ENCODE results near the gene RAD23A. TPM values are rescaled to one million over a fixed set of nuclear protein-coding genes. Genes with fewer than 3 reads are reported as not detected.

The RAD23A gene
- total and polyA plus RNA-seq, 2 experiments from 2014 or later: 65.8 to 130 TPM

DNA sequence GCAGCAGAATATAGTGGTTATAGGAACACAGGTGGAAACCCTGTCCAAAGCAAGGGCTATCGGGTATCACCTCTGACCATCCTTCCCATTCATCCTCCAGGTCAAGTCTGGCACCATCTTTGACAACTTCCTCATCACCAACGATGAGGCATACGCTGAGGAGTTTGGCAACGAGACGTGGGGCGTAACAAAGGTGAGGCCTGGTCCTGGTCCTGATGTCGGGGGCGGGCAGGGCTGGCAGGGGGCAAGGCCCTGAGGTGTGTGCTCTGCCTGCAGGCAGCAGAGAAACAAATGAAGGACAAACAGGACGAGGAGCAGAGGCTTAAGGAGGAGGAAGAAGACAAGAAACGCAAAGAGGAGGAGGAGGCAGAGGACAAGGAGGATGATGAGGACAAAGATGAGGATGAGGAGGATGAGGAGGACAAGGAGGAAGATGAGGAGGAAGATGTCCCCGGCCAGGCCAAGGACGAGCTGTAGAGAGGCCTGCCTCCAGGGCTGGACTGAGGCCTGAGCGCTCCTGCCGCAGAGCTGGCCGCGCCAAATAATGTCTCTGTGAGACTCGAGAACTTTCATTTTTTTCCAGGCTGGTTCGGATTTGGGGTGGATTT, 2.1 kb upstream of the RAD23A start:
- Histone ChIP-seq H3K9me2 (replicated peaks; ENCODE audit: insufficient read depth) (no peaks in the 10 kb centered on the region), H3K79me2 (peaks cover 70% of the 10 kb centered on the region), H3K27me3 (no peaks in the 10 kb centered on the region), H3K36me3 (replicated peaks; ENCODE audit: insufficient read depth, low read depth) (no peaks in the 10 kb centered on the region), H3K4me1 (ENCODE audit: insufficient read depth) (peaks cover 48% of the 10 kb centered on the region), H3K4me2 (peak overlapping the region; percentile 21), H3K9me3 (ENCODE audit: low read depth) (no peaks in the 10 kb centered on the region), H3K27ac (peak overlapping the region; percentile 88), H2AFZ (no peak overlapping the region), H4K20me1 (ENCODE audit: insufficient read depth, poor library complexity, severe bottlenecking) (peaks cover 39% of the 10 kb centered on the region), H3K4me3 (no peak overlapping the region)
- TF ChIP-seq, protein P1, sequence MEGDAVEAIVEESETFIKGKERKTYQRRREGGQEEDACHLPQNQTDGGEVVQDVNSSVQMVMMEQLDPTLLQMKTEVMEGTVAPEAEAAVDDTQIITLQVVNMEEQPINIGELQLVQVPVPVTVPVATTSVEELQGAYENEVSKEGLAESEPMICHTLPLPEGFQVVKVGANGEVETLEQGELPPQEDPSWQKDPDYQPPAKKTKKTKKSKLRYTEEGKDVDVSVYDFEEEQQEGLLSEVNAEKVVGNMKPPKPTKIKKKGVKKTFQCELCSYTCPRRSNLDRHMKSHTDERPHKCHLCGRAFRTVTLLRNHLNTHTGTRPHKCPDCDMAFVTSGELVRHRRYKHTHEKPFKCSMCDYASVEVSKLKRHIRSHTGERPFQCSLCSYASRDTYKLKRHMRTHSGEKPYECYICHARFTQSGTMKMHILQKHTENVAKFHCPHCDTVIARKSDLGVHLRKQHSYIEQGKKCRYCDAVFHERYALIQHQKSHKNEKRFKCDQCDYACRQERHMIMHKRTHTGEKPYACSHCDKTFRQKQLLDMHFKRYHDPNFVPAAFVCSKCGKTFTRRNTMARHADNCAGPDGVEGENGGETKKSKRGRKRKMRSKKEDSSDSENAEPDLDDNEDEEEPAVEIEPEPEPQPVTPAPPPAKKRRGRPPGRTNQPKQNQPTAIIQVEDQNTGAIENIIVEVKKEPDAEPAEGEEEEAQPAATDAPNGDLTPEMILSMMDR (IDR thresholded peaks at IDR 0.05; ENCODE audit: poor library complexity): no peak
- TF ChIP-seq EZH2phosphoT487 (IDR thresholded peaks at IDR 0.05; ENCODE audit: low read depth, severe bottlenecking, unreplicated experiment) (no peak), EZH2 (IDR thresholded peaks at IDR 0.05; ENCODE audit: borderline replicate concordance) (no peak)
- no peak for DNase-seq (ENCODE audit: low spot score)
- 95% methylated on average over 15 of the region's 18 CpGs for WGBS (ENCODE audit: low lambda C conversion rate, missing lambda C conversion rate)

DNA sequence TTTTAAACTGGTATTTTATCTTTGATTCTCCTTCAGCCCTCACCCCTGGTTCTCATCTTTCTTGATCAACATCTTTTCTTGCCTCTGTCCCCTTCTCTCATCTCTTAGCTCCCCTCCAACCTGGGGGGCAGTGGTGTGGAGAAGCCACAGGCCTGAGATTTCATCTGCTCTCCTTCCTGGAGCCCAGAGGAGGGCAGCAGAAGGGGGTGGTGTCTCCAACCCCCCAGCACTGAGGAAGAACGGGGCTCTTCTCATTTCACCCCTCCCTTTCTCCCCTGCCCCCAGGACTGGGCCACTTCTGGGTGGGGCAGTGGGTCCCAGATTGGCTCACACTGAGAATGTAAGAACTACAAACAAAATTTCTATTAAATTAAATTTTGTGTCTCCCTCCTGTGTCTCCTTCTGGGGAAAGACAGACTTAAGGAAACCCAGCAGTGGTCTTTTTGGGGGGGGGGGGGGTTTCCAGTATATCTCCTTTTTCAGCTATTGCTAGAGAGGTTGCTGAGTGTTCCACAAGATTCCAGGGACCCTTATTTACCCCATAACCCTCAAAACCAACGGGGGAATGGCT, 1.5 kb upstream of the RAD23A start:
- Histone ChIP-seq H3K4me3 (no peak overlapping the region), H3K9me2 (replicated peaks; ENCODE audit: insufficient read depth) (no peaks in the 10 kb centered on the region), H3K4me1 (ENCODE audit: insufficient read depth) (peaks cover 48% of the 10 kb centered on the region), H3K36me3 (replicated peaks; ENCODE audit: insufficient read depth, low read depth) (no peaks in the 10 kb centered on the region), H3K27me3 (no peaks in the 10 kb centered on the region), H4K20me1 (ENCODE audit: insufficient read depth, poor library complexity, severe bottlenecking) (peaks cover 36% of the 10 kb centered on the region), H3K79me2 (peaks cover 67% of the 10 kb centered on the region), H3K9me3 (ENCODE audit: low read depth) (no peaks in the 10 kb centered on the region), H3K4me2 (peak overlapping the region; percentile 29), H3K27ac (peak overlapping the region; percentile 88), H2AFZ (no peak overlapping the region)
- DNase-seq (ENCODE audit: low spot score): no peak
- TF ChIP-seq, protein P1 (IDR thresholded peaks at IDR 0.05; ENCODE audit: poor library complexity): no peak
- TF ChIP-seq EZH2 (IDR thresholded peaks at IDR 0.05; ENCODE audit: borderline replicate concordance): no peak
- TF ChIP-seq EZH2phosphoT487 (IDR thresholded peaks at IDR 0.05; ENCODE audit: low read depth, severe bottlenecking, unreplicated experiment): no peak
- 93% methylated on average over 2 of the region's 2 CpGs for WGBS (ENCODE audit: low lambda C conversion rate, missing lambda C conversion rate)

DNA sequence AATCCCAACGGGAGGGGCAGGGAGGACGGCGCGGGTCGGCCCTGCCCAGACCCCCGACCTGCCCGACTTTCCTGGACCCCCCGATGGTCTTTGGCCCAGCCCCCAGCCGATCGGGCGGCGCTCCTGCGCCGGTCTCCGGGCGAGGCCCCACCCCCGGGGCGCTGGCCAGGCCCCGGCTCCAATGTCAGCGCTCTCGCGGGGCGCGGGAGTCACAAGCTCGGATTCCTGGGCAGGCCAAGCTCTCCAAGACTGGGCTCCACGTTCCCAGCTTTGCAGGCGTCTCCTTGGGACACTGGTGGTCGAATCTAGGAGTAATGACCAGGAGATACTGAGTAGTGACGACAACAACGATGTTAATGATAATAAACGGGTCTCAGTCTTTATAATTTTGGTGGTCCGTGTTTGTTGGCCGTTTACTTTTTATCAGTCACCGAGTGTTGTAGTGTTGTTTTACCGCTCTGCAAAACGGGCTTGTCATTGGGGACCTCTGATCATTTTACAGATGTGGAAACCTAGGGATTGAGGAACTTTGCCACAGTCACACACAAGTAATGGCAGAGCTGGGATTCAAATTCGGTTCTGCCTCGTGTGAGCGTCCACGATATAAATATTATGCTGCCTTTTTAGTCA, 545 bp downstream of the RAD23A start:
- Histone ChIP-seq H3K4me1 (ENCODE audit: insufficient read depth) (peaks cover 31% of the 10 kb centered on the region), H3K9me2 (replicated peaks; ENCODE audit: insufficient read depth) (no peaks in the 10 kb centered on the region), H3K9me3 (ENCODE audit: low read depth) (no peaks in the 10 kb centered on the region), H2AFZ (no peak overlapping the region), H3K4me3 (peak overlapping the region; percentile 48), H3K79me2 (peaks cover 51% of the 10 kb centered on the region), H3K27ac (peak overlapping the region; percentile 96), H3K36me3 (replicated peaks; ENCODE audit: insufficient read depth, low read depth) (no peaks in the 10 kb centered on the region), H3K4me2 (peak overlapping the region; percentile 88), H4K20me1 (ENCODE audit: insufficient read depth, poor library complexity, severe bottlenecking) (peaks cover 16% of the 10 kb centered on the region), H3K27me3 (no peaks in the 10 kb centered on the region)
- TF ChIP-seq EZH2 (IDR thresholded peaks at IDR 0.05; ENCODE audit: borderline replicate concordance): no peak
- TF ChIP-seq, protein P1 (IDR thresholded peaks at IDR 0.05; ENCODE audit: poor library complexity): no peak
- TF ChIP-seq EZH2phosphoT487 (IDR thresholded peaks at IDR 0.05; ENCODE audit: low read depth, severe bottlenecking, unreplicated experiment): no peak
- 3% methylated on average over 23 of the region's 40 CpGs for WGBS (ENCODE audit: low lambda C conversion rate, missing lambda C conversion rate)
- DNase-seq (ENCODE audit: low spot score): peak; percentile 91

Data from hepatocyte (in vitro differentiated cells).